ENCODE results near the gene PSG4.
"Not testable (repeated sequence)": the region's sequence is repeated elsewhere in the genome, so short reads cannot be mapped to it uniquely, and the experiment has no call there.

Gene PSG4

DNA sequence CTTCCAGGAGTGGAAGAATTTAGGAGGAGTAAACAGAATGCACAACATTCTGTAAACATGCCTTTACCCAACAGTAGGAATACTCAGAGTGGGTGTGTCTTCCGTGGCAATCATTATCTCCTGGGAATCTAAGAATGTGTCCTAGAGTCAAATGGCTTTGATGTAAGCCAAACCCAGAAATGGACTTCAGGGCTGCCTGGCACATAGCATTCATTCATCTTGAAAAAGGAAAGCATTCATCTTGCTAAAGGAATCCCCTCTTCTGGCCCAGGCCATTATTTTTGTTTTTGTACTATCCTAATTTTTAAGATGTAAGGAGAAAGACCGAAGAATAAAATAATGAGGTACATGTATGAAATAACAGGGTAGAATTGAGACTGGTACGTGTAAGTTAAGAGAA is 42.3 kb downstream of the PSG4 start:
- H3K4me1 ChIP-seq (ENCODE audit: control insufficient read depth in 1 of 2, insufficient read depth in 2 of 2, low read length in 2 of 2); H3K9ac ChIP-seq (ENCODE audit: low read length); H3K14ac ChIP-seq (ENCODE audit: low read length); H4K8ac ChIP-seq (ENCODE audit: low read depth, low read length); H3K18ac ChIP-seq (ENCODE audit: low read length); H3K36me3 ChIP-seq (ENCODE audit: control insufficient read depth in 1 of 2, insufficient read depth in 2 of 2, low read length in 2 of 2); H3K79me1 ChIP-seq (ENCODE audit: low read length); H2BK12ac ChIP-seq (ENCODE audit: low read length); H4K91ac ChIP-seq (ENCODE audit: low read depth, low read length); H3K27me3 ChIP-seq (ENCODE audit: insufficient read depth, low read length); H3K4me3 ChIP-seq (ENCODE audit: low read depth, low read length); H3K79me2 ChIP-seq (ENCODE audit: control insufficient read depth, insufficient read depth, low read length, poor library complexity); H3K9me3 ChIP-seq (ENCODE audit: insufficient read depth, low read depth, low read length); H4K12ac ChIP-seq (ENCODE audit: low read depth, low read length); H2AFZ ChIP-seq (ENCODE audit: insufficient read depth, low read length, poor library complexity); H2BK120ac ChIP-seq (ENCODE audit: insufficient read depth, low read length, poor library complexity); H3K4ac ChIP-seq (ENCODE audit: low read depth, low read length); H2AK5ac ChIP-seq (ENCODE audit: low read length); H2BK5ac ChIP-seq (ENCODE audit: low read depth, low read length, poor library complexity); H3K23ac ChIP-seq (ENCODE audit: low read length); H3K4me2 ChIP-seq (ENCODE audit: low read length); H3K27ac ChIP-seq (ENCODE audit: low read depth, low read length): not testable (repeated sequence)
- no CpG with 5 or more reads among the region's 3 CpGs for WGBS (ENCODE audit: extremely low coverage, insufficient coverage, insufficient read length)
- peak; percentile 7 to 61 for DNase-seq

DNA sequence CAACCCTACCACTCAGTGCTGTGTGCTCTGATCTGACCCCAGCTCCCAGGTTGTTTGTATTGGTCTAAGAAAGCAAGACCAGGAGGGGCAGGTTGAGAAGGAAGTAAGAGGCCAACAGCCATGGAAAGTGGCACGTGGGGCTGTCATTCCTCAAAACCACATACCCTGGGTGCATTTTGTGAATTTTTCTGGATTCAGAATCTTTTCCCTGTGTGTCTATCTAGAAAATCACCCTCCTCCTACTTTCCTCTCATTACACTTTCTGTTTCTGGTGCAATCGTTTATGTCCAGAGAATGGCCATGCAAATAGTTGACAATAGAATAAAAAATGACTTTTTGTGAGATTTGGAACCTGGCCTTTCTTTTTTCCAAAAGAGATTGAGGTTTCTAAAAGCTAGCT is 43.2 kb downstream of the PSG4 start:
- H3K4ac ChIP-seq (ENCODE audit: low read depth, low read length); H3K9ac ChIP-seq (ENCODE audit: low read length); H4K91ac ChIP-seq (ENCODE audit: low read depth, low read length); H3K4me2 ChIP-seq (ENCODE audit: low read length); H2BK120ac ChIP-seq (ENCODE audit: insufficient read depth, low read length, poor library complexity); H3K4me3 ChIP-seq (ENCODE audit: low read depth, low read length); H4K12ac ChIP-seq (ENCODE audit: low read depth, low read length); H3K4me1 ChIP-seq (ENCODE audit: control insufficient read depth in 1 of 2, insufficient read depth in 2 of 2, low read length in 2 of 2); H2BK12ac ChIP-seq (ENCODE audit: low read length); H3K14ac ChIP-seq (ENCODE audit: low read length); H3K36me3 ChIP-seq (ENCODE audit: control insufficient read depth in 1 of 2, insufficient read depth in 2 of 2, low read length in 2 of 2); H3K23ac ChIP-seq (ENCODE audit: low read length); H3K9me3 ChIP-seq (ENCODE audit: insufficient read depth, low read depth, low read length); H3K18ac ChIP-seq (ENCODE audit: low read length); H2BK5ac ChIP-seq (ENCODE audit: low read depth, low read length, poor library complexity); H4K8ac ChIP-seq (ENCODE audit: low read depth, low read length); H3K79me1 ChIP-seq (ENCODE audit: low read length); H3K27ac ChIP-seq (ENCODE audit: low read depth, low read length); H2AFZ ChIP-seq (ENCODE audit: insufficient read depth, low read length, poor library complexity); H2AK5ac ChIP-seq (ENCODE audit: low read length); H3K79me2 ChIP-seq (ENCODE audit: control insufficient read depth, insufficient read depth, low read length, poor library complexity); H3K27me3 ChIP-seq (ENCODE audit: insufficient read depth, low read length): not testable (repeated sequence)
- no CpG with 5 or more reads among the region's 2 CpGs for WGBS (ENCODE audit: extremely low coverage, insufficient coverage, insufficient read length)
- DNase-seq: peak; percentile 33 to 74

DNA sequence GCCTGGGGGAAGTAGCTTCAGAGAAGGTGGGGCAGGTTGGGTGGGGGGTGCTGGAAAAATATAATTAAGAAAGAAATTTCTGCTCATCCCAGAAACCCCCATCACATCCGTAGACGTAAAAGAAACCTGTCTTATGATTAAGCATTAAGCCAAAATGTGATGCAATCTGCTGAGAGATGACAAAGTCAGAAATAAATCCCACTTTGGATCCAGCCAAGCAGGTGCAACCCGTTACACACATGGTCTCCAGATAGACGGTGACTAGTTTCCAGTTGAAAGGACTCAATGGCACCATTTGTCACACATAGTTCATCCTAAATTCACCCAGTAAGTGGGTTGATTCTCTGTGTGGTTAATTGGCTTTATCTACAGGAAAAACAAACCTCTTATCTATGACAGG is 53.2 kb downstream of the PSG4 start:
- no peak overlapping the region for H4K12ac ChIP-seq (ENCODE audit: low read depth, low read length)
- H3K9me3 ChIP-seq (ENCODE audit: insufficient read depth, low read depth, low read length): peaks cover 19% of the 10 kb centered on the region
- H3K4me2 ChIP-seq (ENCODE audit: low read length): no peak overlapping the region
- no peak overlapping the region for H2AFZ ChIP-seq (ENCODE audit: insufficient read depth, low read length, poor library complexity)
- H3K23ac ChIP-seq (ENCODE audit: low read length): no peak overlapping the region
- H3K79me2 ChIP-seq (ENCODE audit: control insufficient read depth, insufficient read depth, low read length, poor library complexity): no peaks in the 10 kb centered on the region
- no peak overlapping the region for H3K4ac ChIP-seq (ENCODE audit: low read depth, low read length)
- H3K36me3 ChIP-seq (ENCODE audit: control insufficient read depth in 1 of 2, insufficient read depth in 2 of 2, low read length in 2 of 2): no peaks in the 10 kb centered on the region
- H3K4me1 ChIP-seq (ENCODE audit: control insufficient read depth in 1 of 2, insufficient read depth in 2 of 2, low read length in 2 of 2): no peaks in the 10 kb centered on the region
- DNase-seq: peak; percentile 20 to 71
- H4K8ac ChIP-seq (ENCODE audit: low read depth, low read length): no peak overlapping the region
- H3K14ac ChIP-seq (ENCODE audit: low read length): no peak overlapping the region
- H3K27me3 ChIP-seq (ENCODE audit: insufficient read depth, low read length): no peaks in the 10 kb centered on the region
- H2BK120ac ChIP-seq (ENCODE audit: insufficient read depth, low read length, poor library complexity): no peak overlapping the region
- no peak overlapping the region for H3K18ac ChIP-seq (ENCODE audit: low read length)
- no peak overlapping the region for H3K4me3 ChIP-seq (ENCODE audit: low read depth, low read length)
- H2AK5ac ChIP-seq (ENCODE audit: low read length): no peak overlapping the region
- no peak overlapping the region for H2BK12ac ChIP-seq (ENCODE audit: low read length)
- no peak overlapping the region for H2BK5ac ChIP-seq (ENCODE audit: low read depth, low read length, poor library complexity)
- no peak overlapping the region for H3K27ac ChIP-seq (ENCODE audit: low read depth, low read length)
- H4K91ac ChIP-seq (ENCODE audit: low read depth, low read length): no peak overlapping the region
- WGBS (ENCODE audit: extremely low coverage, insufficient coverage, insufficient read length): no CpG with 5 or more reads among the region's 4 CpGs
- H3K9ac ChIP-seq (ENCODE audit: low read length): no peak overlapping the region
- H3K79me1 ChIP-seq (ENCODE audit: low read length): no peaks in the 10 kb centered on the region

DNA sequence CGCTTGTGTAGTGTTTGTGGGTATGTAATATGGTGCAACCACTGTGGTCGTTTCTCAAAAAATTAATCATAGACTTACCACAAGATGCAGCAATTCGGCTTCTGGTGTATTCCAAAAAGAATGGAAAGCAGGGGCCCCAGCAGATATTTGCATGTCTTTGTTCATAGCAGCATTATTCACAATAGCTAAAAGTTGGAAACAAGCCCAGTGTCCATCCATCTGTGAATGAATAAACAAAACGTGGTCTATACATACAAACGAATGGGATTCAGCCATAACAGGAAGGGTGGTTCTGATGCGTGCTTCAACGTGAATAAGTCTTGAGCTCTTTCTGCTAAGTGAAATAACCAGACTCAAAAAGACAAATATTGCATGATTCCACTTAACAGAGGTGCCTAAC is 55.6 kb downstream of the PSG4 start:
- not testable (repeated sequence) for DNase-seq; H3K4me3 ChIP-seq (ENCODE audit: low read depth, low read length); H3K79me1 ChIP-seq (ENCODE audit: low read length); H3K27me3 ChIP-seq (ENCODE audit: insufficient read depth, low read length); H2BK120ac ChIP-seq (ENCODE audit: insufficient read depth, low read length, poor library complexity); H2AFZ ChIP-seq (ENCODE audit: insufficient read depth, low read length, poor library complexity); H3K4ac ChIP-seq (ENCODE audit: low read depth, low read length); H3K36me3 ChIP-seq (ENCODE audit: control insufficient read depth in 1 of 2, insufficient read depth in 2 of 2, low read length in 2 of 2); H4K8ac ChIP-seq (ENCODE audit: low read depth, low read length); H4K12ac ChIP-seq (ENCODE audit: low read depth, low read length); H3K4me1 ChIP-seq (ENCODE audit: control insufficient read depth in 1 of 2, insufficient read depth in 2 of 2, low read length in 2 of 2); H2BK12ac ChIP-seq (ENCODE audit: low read length); H3K14ac ChIP-seq (ENCODE audit: low read length); H3K4me2 ChIP-seq (ENCODE audit: low read length); H3K23ac ChIP-seq (ENCODE audit: low read length); H2AK5ac ChIP-seq (ENCODE audit: low read length); H3K79me2 ChIP-seq (ENCODE audit: control insufficient read depth, insufficient read depth, low read length, poor library complexity); H4K91ac ChIP-seq (ENCODE audit: low read depth, low read length); H3K27ac ChIP-seq (ENCODE audit: low read depth, low read length); H2BK5ac ChIP-seq (ENCODE audit: low read depth, low read length, poor library complexity); H3K18ac ChIP-seq (ENCODE audit: low read length); H3K9ac ChIP-seq (ENCODE audit: low read length)
- no CpG with 5 or more reads among the region's 7 CpGs for WGBS (ENCODE audit: extremely low coverage, insufficient coverage, insufficient read length)
- peaks cover 18% of the 10 kb centered on the region for H3K9me3 ChIP-seq (ENCODE audit: insufficient read depth, low read depth, low read length)

All from trophoblast cell (in vitro differentiated cells and primary cell).